ENCODE measurements around the gene KIF26B. TPM values are rescaled to one million over a fixed set of nuclear protein-coding genes. Genes with fewer than 3 reads are reported as not detected.

Gene KIF26B
- total and polyA plus RNA-seq, 2 of the 4 experiments (the other 2 are of a cell fraction): 0.53 to 0.54 TPM

DNA sequence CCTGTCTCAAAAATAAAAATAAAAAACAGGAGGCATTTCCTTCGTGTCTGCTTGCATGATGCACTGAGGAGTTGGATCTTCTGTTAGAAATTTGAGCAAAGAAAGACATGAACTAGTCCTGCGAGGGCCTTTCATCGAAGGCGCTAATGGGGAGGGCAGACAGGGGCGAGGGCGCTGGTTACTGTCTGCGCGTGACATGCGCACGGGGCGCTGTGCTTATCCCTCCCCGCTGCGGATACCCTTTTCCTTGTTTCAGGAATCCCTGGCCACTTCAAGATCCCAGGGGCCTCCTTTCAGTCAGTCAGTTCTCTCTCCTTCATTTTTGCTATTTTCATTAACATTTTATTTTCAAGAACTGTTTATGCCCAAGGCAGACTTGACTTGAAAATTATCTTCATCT, 545.8 kb downstream of the KIF26B start:
- no peak overlapping the region for H3K4ac ChIP-seq (ENCODE audit: low read depth, low read length)
- H4K8ac ChIP-seq (ENCODE audit: low read depth in 2 of 2, low read length in 2 of 2): no peak overlapping the region
- no peak overlapping the region for H3K14ac ChIP-seq (replicated peaks; ENCODE audit: low read depth, low read length)
- H4K91ac ChIP-seq (ENCODE audit: insufficient read depth, low read depth, low read length): no peak overlapping the region
- CTCF ChIA-PET: no interaction called here
- H4K20me1 ChIP-seq (ENCODE audit: insufficient read depth, low read length): no peaks in the 10 kb centered on the region
- in situ Hi-C loops (cut with MboI; ENCODE audit: low sequenced_read_pairs): no loop called here
- ATAC-seq (ENCODE audit: low read depth): no peak
- H3K23ac ChIP-seq (ENCODE audit: low read depth, low read length): no peak overlapping the region
- H2AK5ac ChIP-seq (ENCODE audit: low read depth, low read length): no peak overlapping the region
- no peak for TF ChIP-seq BHLHE40 (IDR thresholded peaks at IDR 0.05; ENCODE audit: low read depth, low read length)
- H2BK15ac ChIP-seq (ENCODE audit: low read depth, low read length): no peak overlapping the region
- no peak overlapping the region for H2BK5ac ChIP-seq (ENCODE audit: low read depth, low read length, poor library complexity, severe bottlenecking)
- no peaks in the 10 kb centered on the region for H3K27me3 ChIP-seq (ENCODE audit: control insufficient read depth, insufficient read depth, low read length)
- no peaks in the 10 kb centered on the region for H3K79me1 ChIP-seq (ENCODE audit: low read depth in 1 of 2, low read length in 2 of 2)
- no peak overlapping the region for H3K9ac ChIP-seq (ENCODE audit: low read depth, low read length)
- H3K9me1 ChIP-seq (ENCODE audit: insufficient read depth, low read length): no peaks in the 10 kb centered on the region; the same call in 1 of the 2 replicates
- intact Hi-C loops (cut with micrococcal nuclease): no loop called here
- no peak overlapping the region for H3K4me2 ChIP-seq (ENCODE audit: low read depth, low read length)
- H3K56ac ChIP-seq (ENCODE audit: extremely low read depth, insufficient read depth, low read length): no peak overlapping the region
- H4K5ac ChIP-seq (ENCODE audit: low read depth, low read length): no peak overlapping the region
- dilution Hi-C loops (cut with HindIII; ENCODE audit: low sequenced_read_pairs, unreplicated experiment): no loop called here
- DNase-seq: no peak
- peaks cover 5% of the 10 kb centered on the region for H3K4me1 ChIP-seq (ENCODE audit: control insufficient read depth, insufficient read depth, low read length)
- WGBS, 2 experiments (ENCODE audit: extremely low coverage in 2 of 2, insufficient read length in 1 of 2): 90% methylated on average over 8 of the region's 13 CpGs; no CpG with 5 or more reads in 1 of the 2 experiments
- no peak overlapping the region for H2AK9ac ChIP-seq (replicated peaks; ENCODE audit: low read depth, low read length, poor library complexity)
- H3K27ac ChIP-seq (ENCODE audit: insufficient read depth, low read length): no peak overlapping the region
- H3K18ac ChIP-seq (ENCODE audit: low read depth, low read length): no peak overlapping the region
- no peak overlapping the region for H2BK20ac ChIP-seq (ENCODE audit: low read depth, low read length)
- H2AFZ ChIP-seq (replicated peaks; ENCODE audit: low read length, poor library complexity): no peak overlapping the region
- H3K9me3 ChIP-seq (ENCODE audit: control insufficient read depth, insufficient read depth, low read length): peaks cover 6% of the 10 kb centered on the region
- H3K4me3 ChIP-seq (ENCODE audit: insufficient read depth, low read depth, low read length): no peak overlapping the region
- BruUV-seq (replicated peaks): no TSS peak
- POLR2A ChIA-PET (ENCODE audit: unreplicated experiment): no interaction called here
- no peak overlapping the region for H2BK120ac ChIP-seq (ENCODE audit: low read depth, low read length)
- peaks cover 8% of the 10 kb centered on the region for H3K36me3 ChIP-seq (ENCODE audit: control insufficient read depth, insufficient read depth, low read length)

All from IMR-90 (cell line).